Measurements from ENCODE around the gene SIRPA. TPM values are rescaled to one million over a fixed set of nuclear protein-coding genes. Genes with fewer than 3 reads are reported as not detected.

Gene SIRPA
- total and polyA plus RNA-seq, 2 of the 4 experiments (the other 2 are of a cell fraction) = 9.9 to 40.2 TPM

DNA sequence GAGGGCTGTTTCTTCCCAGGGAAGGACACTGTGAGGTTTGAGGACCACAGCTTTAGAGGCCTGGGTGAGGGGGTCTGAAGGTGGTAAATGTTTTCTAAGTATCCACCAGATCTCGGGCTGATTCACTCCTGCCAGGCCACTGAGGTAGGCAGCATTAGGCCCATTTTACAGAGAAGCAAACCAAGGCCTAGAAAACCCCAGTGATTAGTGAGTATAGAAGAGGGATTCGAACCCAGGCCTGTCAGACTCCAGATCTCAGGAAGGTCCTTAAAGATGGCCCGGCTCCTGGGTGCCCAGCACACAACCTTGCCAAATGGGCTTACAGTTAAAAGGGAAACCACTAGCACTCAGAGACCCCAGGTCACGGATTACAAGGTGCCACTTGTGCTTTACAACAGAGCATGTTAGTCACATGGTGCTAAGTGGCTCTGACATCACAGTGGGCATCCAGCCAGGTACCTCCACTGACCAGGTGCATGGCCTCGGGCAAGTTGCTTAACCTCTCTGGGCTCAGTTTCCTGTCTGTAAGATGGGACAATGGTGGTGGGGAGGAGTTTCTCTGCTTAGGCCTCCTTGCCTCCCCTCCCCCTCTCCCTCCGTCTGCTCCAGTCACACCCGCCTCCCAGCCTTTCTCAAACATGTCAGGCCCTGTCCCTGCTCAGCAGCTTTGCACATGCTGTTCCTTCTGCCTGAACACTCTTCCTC is 18.8 kb upstream of the SIRPA start:
- Histone ChIP-seq H3K27ac (ENCODE audit: insufficient read depth, low read length) (no peak overlapping the region), H2AFZ (replicated peaks; ENCODE audit: low read length, poor library complexity) (peak overlapping the region; percentile 27), H2BK15ac (ENCODE audit: low read depth, low read length) (no peak overlapping the region), H3K4me3 (ENCODE audit: insufficient read depth, low read depth, low read length) (no peak overlapping the region), H3K36me3 (ENCODE audit: control insufficient read depth, insufficient read depth, low read length) (no peaks in the 10 kb centered on the region), H4K8ac (ENCODE audit: low read depth in 2 of 2, low read length in 2 of 2) (no peak overlapping the region), H2BK20ac (ENCODE audit: low read depth, low read length) (no peak overlapping the region), H2BK5ac (ENCODE audit: low read depth, low read length, poor library complexity, severe bottlenecking) (no peak overlapping the region), H2AK5ac (ENCODE audit: low read depth, low read length) (no peak overlapping the region), H3K23ac (ENCODE audit: low read depth, low read length) (no peak overlapping the region), H3K14ac (replicated peaks; ENCODE audit: low read depth, low read length) (no peak overlapping the region), H3K79me1 (ENCODE audit: low read depth in 1 of 2, low read length in 2 of 2) (no peaks in the 10 kb centered on the region), H3K9ac (ENCODE audit: low read depth, low read length) (no peak overlapping the region), H3K18ac (ENCODE audit: low read depth, low read length) (no peak overlapping the region), H4K91ac (ENCODE audit: insufficient read depth, low read depth, low read length) (no peak overlapping the region), H3K4ac (ENCODE audit: low read depth, low read length) (no peak overlapping the region), H3K9me1 (ENCODE audit: insufficient read depth, low read length) (peaks cover 3% of the 10 kb centered on the region; the same call in 1 of the 2 replicates), H3K4me1 (ENCODE audit: control insufficient read depth, insufficient read depth, low read length) (peaks cover 7% of the 10 kb centered on the region), H2BK120ac (ENCODE audit: low read depth, low read length) (no peak overlapping the region), H2AK9ac (replicated peaks; ENCODE audit: low read depth, low read length, poor library complexity) (peak overlapping the region; percentile 39), H3K27me3 (ENCODE audit: control insufficient read depth, insufficient read depth, low read length) (peaks cover 6% of the 10 kb centered on the region), H4K20me1 (ENCODE audit: insufficient read depth, low read length) (no peaks in the 10 kb centered on the region), H3K9me3 (ENCODE audit: control insufficient read depth, insufficient read depth, low read length) (0 out of 2 replicates have a peak, but pooled peaks cover 2% of the 10 kb centered on the region), H4K5ac (ENCODE audit: low read depth, low read length) (no peak overlapping the region), H3K56ac (ENCODE audit: extremely low read depth, insufficient read depth, low read length) (no peak overlapping the region), H3K4me2 (ENCODE audit: low read depth, low read length) (no peak overlapping the region)
- in situ Hi-C loops (cut with MboI; ENCODE audit: low sequenced_read_pairs) = no loop called here
- TF ChIP-seq RAD21 (IDR thresholded peaks at IDR 0.05; ENCODE audit: low read length) (no peak), MAFK (IDR thresholded peaks at IDR 0.05; ENCODE audit: low read depth, low read length) (no peak), POLR2A (IDR thresholded peaks at IDR 0.05; ENCODE audit: low read depth, low read length) (no peak), CEBPB (IDR thresholded peaks at IDR 0.05; ENCODE audit: low read depth, low read length) (no peak)
- TF ChIP-seq, protein P1, sequence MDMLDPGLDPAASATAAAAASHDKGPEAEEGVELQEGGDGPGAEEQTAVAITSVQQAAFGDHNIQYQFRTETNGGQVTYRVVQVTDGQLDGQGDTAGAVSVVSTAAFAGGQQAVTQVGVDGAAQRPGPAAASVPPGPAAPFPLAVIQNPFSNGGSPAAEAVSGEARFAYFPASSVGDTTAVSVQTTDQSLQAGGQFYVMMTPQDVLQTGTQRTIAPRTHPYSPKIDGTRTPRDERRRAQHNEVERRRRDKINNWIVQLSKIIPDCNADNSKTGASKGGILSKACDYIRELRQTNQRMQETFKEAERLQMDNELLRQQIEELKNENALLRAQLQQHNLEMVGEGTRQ (IDR thresholded peaks at IDR 0.05; ENCODE audit: low read depth, low read length) = no peak
- dilution Hi-C loops (cut with HindIII; ENCODE audit: low sequenced_read_pairs, unreplicated experiment) = no loop called here
- ChIA-PET CTCF (interaction anchor here (0.6 kb wide), 1 partner anchor 222 kb away, joined by 4 read pairs; no protein-coding TSS in a partner anchor), POLR2A (ENCODE audit: unreplicated experiment) (no interaction called here)
- WGBS, 2 experiments (ENCODE audit: extremely low coverage in 2 of 2, insufficient read length in 1 of 2) = 100% methylated on average over 3 of the region's 7 CpGs; no CpG with 5 or more reads in 1 of the 2 experiments
- no TSS peak for BruUV-seq (replicated peaks)
- intact Hi-C loops (cut with micrococcal nuclease) = no loop called here
- ATAC-seq (ENCODE audit: low read depth) (no peak), DNase-seq (no peak)
